SK-N-SH (cell line): ENCODE measurements around the gene FOSB. TPM values are rescaled to one million over a fixed set of nuclear protein-coding genes. Genes with fewer than 3 reads are reported as not detected.
"Not testable (repeated sequence)": the region's sequence is repeated elsewhere in the genome, so short reads cannot be mapped to it uniquely, and the experiment has no call there.

ENCODE experiments used
- CTCF ChIA-PET: fragments of 300-600, 350-600 bp; formaldehyde crosslinking; extraction: SDS; loops from one replicate; lab custom pipeline; 2021; lab: Yijun Ruan, JAX
- POLR2A ChIA-PET: fragments of 350-600 bp; sonication (Branson Sonifier 250); formaldehyde crosslinking; extraction: SDS; loops from one replicate; lab custom pipeline; 2020; ENCODE audit warnings: antibody characterized with exemption, inconsistent platforms; lab: Yijun Ruan, JAX
- DNase-seq: peaks from one replicate; pipeline ENCODE4 v3.0.0; 2012
- H2AFZ ChIP-seq: fragments of 200-600 bp; sonication (generic); 2 replicates; pipeline ENCODE4 v1.8.1; 2016; ENCODE audit warnings: antibody characterized with exemption, mild to moderate bottlenecking, low read depth
- H3F3A ChIP-seq: fragments of 200-600 bp; sonication (generic); replicated peaks from 2 replicates; pipeline ENCODE3; 2016; ENCODE audit warnings: antibody characterized with exemption, mild to moderate bottlenecking; ENCODE audit not compliant: insufficient read depth
- H3K27ac ChIP-seq, 2 experiments: fragments of 200-500 bp in 1 of 2; fragments of 200-600 bp in 1 of 2; sonication (Bioruptor generic) in 1 of 2; sonication (generic), shearing (Covaris generic) in 1 of 2; 2 replicates each; pipeline versions ENCODE4 v1.5.1 to v1.6.1; 2014 to 2016; ENCODE audit warnings: low read depth in 2 of 2, inconsistent platforms in 1 of 2, low read length in 1 of 2, mild to moderate bottlenecking in 1 of 2, mixed read lengths in 1 of 2
- H3K27me3 ChIP-seq: fragments of 200-600 bp; sonication (generic), shearing (Covaris generic); 2 replicates; pipeline ENCODE4 v1.6.1; 2016; ENCODE audit warnings: mixed run types; ENCODE audit not compliant: insufficient read depth
- H3K36me3 ChIP-seq, 2 experiments: fragments of 200-500 bp in 1 of 2; fragments of 200-600 bp in 1 of 2; sonication (Bioruptor generic) in 1 of 2; sonication (generic) in 1 of 2; replicated peaks in 1 of 2; 2 replicates each; pipeline versions ENCODE3 to v1.5.1; 2014 to 2016; ENCODE audit warnings: low read length in 1 of 2, mild to moderate bottlenecking in 1 of 2; ENCODE audit not compliant: insufficient read depth in 2 of 2, control insufficient read depth in 1 of 2
- H3K4me1 ChIP-seq, 2 experiments: fragments of 200-500 bp in 1 of 2; fragments of 200-600 bp in 1 of 2; sonication (Bioruptor generic) in 1 of 2; sonication (generic), shearing (Covaris generic) in 1 of 2; 2 replicates each; pipeline versions ENCODE4 v1.5.1 to v1.6.1; 2014 to 2016; ENCODE audit warnings: low read depth in 1 of 2, low read length in 1 of 2, mixed run types in 1 of 2; ENCODE audit not compliant: insufficient read depth in 2 of 2, control insufficient read depth in 1 of 2
- H3K4me2 ChIP-seq: fragments of 200-600 bp; sonication (generic), shearing (Covaris generic); 2 replicates; pipeline ENCODE4 v1.6.1; 2017; ENCODE audit warnings: mixed run types
- H3K4me3 ChIP-seq, 2 experiments: fragments of 200-500 bp in 1 of 2; fragments of 200-600 bp in 1 of 2; sonication (Bioruptor generic) in 1 of 2; sonication (generic), shearing (Covaris generic) in 1 of 2; 2 replicates each; pipeline versions ENCODE4 v1.5.1 to v1.8.1; 2014 to 2016; ENCODE audit warnings: low read depth in 2 of 2, inconsistent platforms in 1 of 2, low read length in 1 of 2, mild to moderate bottlenecking in 1 of 2, mixed read lengths in 1 of 2, moderate library complexity in 1 of 2
- H3K79me2 ChIP-seq: fragments of 200-600 bp; sonication (generic); 2 replicates; pipeline ENCODE4 v1.8.1; 2017; ENCODE audit warnings: mild to moderate bottlenecking; ENCODE audit not compliant: insufficient read depth
- H3K9ac ChIP-seq: fragments of 200-600 bp; sonication (generic); 2 replicates; pipeline ENCODE4 v1.6.1; 2017; ENCODE audit warnings: mixed run types
- H3K9me2 ChIP-seq: fragments of 200-600 bp; sonication (generic); 2 replicates; pipeline ENCODE4 v1.6.1; 2017; ENCODE audit warnings: mixed run types
- H3K9me3 ChIP-seq: fragments of 200-600 bp; sonication (generic); 2 replicates; pipeline ENCODE4 v1.6.1; 2017; ENCODE audit warnings: mixed run types, mild to moderate bottlenecking, moderate library complexity
- H4K20me1 ChIP-seq: fragments of 200-600 bp; sonication (generic); 2 replicates; pipeline ENCODE4 v1.6.1; 2017; ENCODE audit warnings: mild to moderate bottlenecking, mixed run types; ENCODE audit not compliant: insufficient read depth
- CTCF ChIP-seq: fragments of 200-600 bp; sonication (generic); IDR thresholded peaks from 2 replicates; pipeline ENCODE4 v1.6.1; 2017; ENCODE audit warnings: antibody characterized with exemption, mild to moderate bottlenecking, moderate library complexity
- FOSL2 ChIP-seq: IDR thresholded peaks from 2 replicates; pipeline ENCODE4 v1.4.0; 2012; ENCODE audit warnings: low read depth, mild to moderate bottlenecking, moderate library complexity, borderline replicate concordance
- MEF2A ChIP-seq: IDR thresholded peaks from 2 replicates; pipeline ENCODE4 v1.4.0; 2012; ENCODE audit warnings: low read depth, borderline replicate concordance
- NFIC ChIP-seq: IDR thresholded peaks from 2 replicates; pipeline ENCODE4 v1.4.0; 2012; ENCODE audit warnings: borderline replicate concordance
- WGBS: methylation state at CpG from one replicate; pipeline ENCODE4 v1.1.6; 2017; ENCODE audit warnings: low lambda C conversion rate; 5-methylcytosine and 5-hydroxymethylcytosine counted together
- polyA plus RNA-seq, 3 experiments: library from polyadenylated mRNA; depleted of rRNA; stranded (reverse); fragments of >200 nt; gene quantifications; 2 replicates each; pipeline ENCODE4 v1.2.3, GENCODE V29; 2012

Gene FOSB
- polyA plus RNA-seq, 1 of the 3 experiments (the other 2 are of a cell fraction): 78.2 TPM

- peak overlapping the region; percentile 91 for H3K4me2 ChIP-seq
- no peaks in the 10 kb centered on the region; the same call in 1 of the 2 replicates for H3K79me2 ChIP-seq
- H2AFZ ChIP-seq: peak overlapping the region; percentile 89
- peak overlapping the region in 1 of 2 experiments; percentile 75; a peak in 2 of 4 replicates for H3K27ac ChIP-seq
- peaks cover 56% of the 10 kb centered on the region for H3F3A ChIP-seq
- POLR2A ChIA-PET: interaction anchor here (0.8 kb wide), 1 partner anchor 50 kb away, joined by 5 read pairs; no protein-coding TSS in a partner anchor
- TF ChIP-seq FOSL2 (peak; percentile 52), CTCF (peak; percentile 63), MEF2A (peak; percentile 87; the same call in 1 of the 2 replicates), NFIC (no peak)
- no peaks in the 10 kb centered on the region for H3K9me3 ChIP-seq
- CTCF ChIA-PET: interaction anchor here (0.7 to 9.3 kb wide), 17 partner anchors 11 to 341 kb away, joined by 3 to 112 read pairs (median 3); partner anchors contain the start of genes OPA3, QPCTL and RTN2
- H3K4me1 ChIP-seq: peaks cover 8 to 19% of the 10 kb centered on the region in 2 experiments
- H3K27me3 ChIP-seq: no peaks in the 10 kb centered on the region
- H3K9me2 ChIP-seq: no peaks in the 10 kb centered on the region
- WGBS: 9% methylated on average over 30 of the region's 73 CpGs
- H4K20me1 ChIP-seq: no peaks in the 10 kb centered on the region
- no peaks in the 10 kb centered on the region for H3K36me3 ChIP-seq
- peak; percentile 83 for DNase-seq
- peak overlapping the region; percentile 50 to 63 for H3K4me3 ChIP-seq
- peak overlapping the region; percentile 89 for H3K9ac ChIP-seq
Observed at GRCh38 chr19:45428384-45429231, 39.2 kb upstream of the FOSB start.

- H3F3A ChIP-seq: peaks cover 45% of the 10 kb centered on the region
- H3K4me3 ChIP-seq, H3K4me2 ChIP-seq, H2AFZ ChIP-seq, H3K36me3 ChIP-seq, H3K9me3 ChIP-seq, H3K9ac ChIP-seq, POLR2A ChIA-PET, H3K27me3 ChIP-seq, DNase-seq, H4K20me1 ChIP-seq, H3K9me2 ChIP-seq, H3K79me2 ChIP-seq: not testable (repeated sequence)
- CTCF ChIA-PET: interaction anchor here (0.9 to 9.3 kb wide), 4 partner anchors 9 to 56 kb away, joined by 3 to 112 read pairs (median 70); no protein-coding TSS in a partner anchor
- peaks cover 2 to 14% of the 10 kb centered on the region in 2 experiments; a peak in 3 of 4 replicates for H3K4me1 ChIP-seq
- 93% methylated on average over 11 of the region's 11 CpGs for WGBS
- H3K27ac ChIP-seq: peak overlapping the region in 1 of 2 experiments; percentile 75; a peak in 1 of 4 replicates
Observed at GRCh38 chr19:45429896-45430295, 37.9 kb upstream of the FOSB start.

- H3K9me3 ChIP-seq, DNase-seq, H3K4me3 ChIP-seq, H3K4me1 ChIP-seq, H3K9ac ChIP-seq, H3K4me2 ChIP-seq, H3K79me2 ChIP-seq, H4K20me1 ChIP-seq, H3K27ac ChIP-seq, H3K9me2 ChIP-seq, POLR2A ChIA-PET, H2AFZ ChIP-seq, H3K36me3 ChIP-seq, H3K27me3 ChIP-seq: not testable (repeated sequence)
- peaks cover 34% of the 10 kb centered on the region for H3F3A ChIP-seq
- 62% methylated on average over 9 of the region's 9 CpGs for WGBS
- CTCF ChIA-PET: interaction anchor here (1.2 to 9.3 kb wide), 5 partner anchors 8 to 55 kb away, joined by 3 to 112 read pairs (median 68); no protein-coding TSS in a partner anchor
Observed at GRCh38 chr19:45431008-45431407, 36.8 kb upstream of the FOSB start.

GRCh38 chr19:45432543-45432942 lies 35.3 kb upstream of the FOSB start:
- H2AFZ ChIP-seq, DNase-seq, H3K36me3 ChIP-seq, H3K79me2 ChIP-seq, POLR2A ChIA-PET, H3K9me2 ChIP-seq, H4K20me1 ChIP-seq, H3K4me2 ChIP-seq, H3K4me1 ChIP-seq, H3K9ac ChIP-seq, H3K9me3 ChIP-seq, H3K4me3 ChIP-seq, H3K27ac ChIP-seq, H3K27me3 ChIP-seq: not testable (repeated sequence)
- H3F3A ChIP-seq: peaks cover 27% of the 10 kb centered on the region
- CTCF ChIA-PET: interaction anchor here (0.6 to 9.3 kb wide), 4 partner anchors 36 to 60 kb away, joined by 3 to 73 read pairs (median 36); no protein-coding TSS in a partner anchor
- WGBS: 89% methylated on average over 8 of the region's 8 CpGs
